Caco-2 (cell line): Measurements from ENCODE around the gene NDUFB10. TPM values are rescaled to one million over a fixed set of nuclear protein-coding genes. Genes with fewer than 3 reads are reported as not detected.

Source experiments
- BruUV-seq: library from RNA; stranded (reverse); fragments of 400-500 nt; replicated peaks from 2 replicates; lab custom pipeline; 2021; lab: Mats Ljungman, UMichigan
- CTCF ChIA-PET: fragments of 300-600 bp; sonication (Branson Sonifier 250); formaldehyde crosslinking; loops from one replicate; lab custom pipeline; 2022; ENCODE audit warnings: antibody characterized with exemption; lab: Charles Lee
- POLR2A ChIA-PET: fragments of 300-600 bp; sonication (Branson Sonifier 250); formaldehyde crosslinking; loops from one replicate; lab custom pipeline; 2022; ENCODE audit warnings: antibody characterized with exemption; lab: Charles Lee
- DNase-seq, 2 experiments: peaks; one replicate each; pipeline versions ENCODE4 v3.0.0 to v3.0.0-alpha.2; 2020 to 2022
- H3K27me3 ChIP-seq: replicated peaks from 2 replicates; pipeline ENCODE4 v1.6.0; 2011; ENCODE audit warnings: low read length; ENCODE audit not compliant: control insufficient read depth, insufficient read depth
- H3K36me3 ChIP-seq: 2 replicates; pipeline ENCODE4 v1.5.1; 2011; ENCODE audit warnings: low read length; ENCODE audit not compliant: control insufficient read depth, insufficient read depth
- H3K4me1 ChIP-seq: fragments of 250-450 bp; sonication (Bioruptor Pico); 2 replicates; pipeline ENCODE4 v1.5.1; 2020; ENCODE audit warnings: mild to moderate bottlenecking
- H3K4me3 ChIP-seq: 2 replicates; pipeline ENCODE4 v1.5.1; 2011; ENCODE audit warnings: low read depth, mild to moderate bottlenecking, control low read depth, low read length
- H3K9me3 ChIP-seq: fragments of 250-450 bp; sonication (Bioruptor Pico); 2 replicates; pipeline ENCODE4 v1.5.1; 2020; ENCODE audit warnings: mild to moderate bottlenecking, moderate library complexity
- H3K27ac Mint-ChIP-seq: one replicate; pipeline ENCODE4 v1.8.0; 2022; ENCODE audit warnings: mixed read lengths; ENCODE audit not compliant: unreplicated experiment
- H3K27me3 Mint-ChIP-seq: one replicate; pipeline ENCODE4 v1.8.0; 2022; ENCODE audit warnings: mixed read lengths; ENCODE audit not compliant: insufficient read depth, unreplicated experiment
- H3K36me3 Mint-ChIP-seq: one replicate; pipeline ENCODE4 v1.8.0; 2022; ENCODE audit warnings: mild to moderate bottlenecking, mixed read lengths; ENCODE audit not compliant: insufficient read depth, unreplicated experiment
- H3K4me1 Mint-ChIP-seq: one replicate; pipeline ENCODE4 v1.8.0; 2022; ENCODE audit warnings: low read depth, mixed read lengths; ENCODE audit not compliant: unreplicated experiment
- H3K4me3 Mint-ChIP-seq: one replicate; pipeline ENCODE4 v1.8.0; 2022; ENCODE audit warnings: mild to moderate bottlenecking, moderate library complexity, mixed read lengths; ENCODE audit not compliant: unreplicated experiment
- H3K9me3 Mint-ChIP-seq: one replicate; pipeline ENCODE4 v1.8.0; 2022; ENCODE audit warnings: mixed read lengths; ENCODE audit not compliant: unreplicated experiment
- intact Hi-C: fragments of 100-400 bp; cut with micrococcal nuclease; formaldehyde crosslinking; loops from one replicate; pipeline ENCODE4 v1.10.0; 2022; ENCODE audit not compliant: unreplicated experiment
- total RNA-seq: library from RNA; stranded (reverse); gene quantifications from 2 replicates; pipeline ENCODE4 v1.2.3, GENCODE V29; 2022
- TF ChIP-seq, protein P1 (sequence below), 2 experiments: fragments of 200-600 bp in 1 of 2; IDR thresholded peaks; 1 replicate in 1 of 2; 2 replicates in 1 of 2; pipeline versions ENCODE4 v1.5.1 to v1.8.0; 2011 to 2022; ENCODE audit warnings: antibody characterized with exemption in 1 of 2, control low read depth in 1 of 2, inconsistent platforms in 1 of 2, low read depth in 1 of 2, low read length in 1 of 2, mild to moderate bottlenecking in 1 of 2, moderate library complexity in 1 of 2; ENCODE audit not compliant: insufficient read depth in 1 of 2, severe bottlenecking in 1 of 2, unreplicated experiment in 1 of 2

NDUFB10 gene
- total RNA-seq, 1 experiment from 2014 or later, result 128 TPM

GRCh38 chr16:1983544-1984346 lies 24.4 kb downstream of the NDUFB10 start, which contains the start of gene GFER:
TSS of gene GFER (plus strand) at chr16:1984193. CDS start at chr16:1984219, 26 bp downstream.
- CTCF ChIA-PET, result interaction anchor here (0.9 to 1.5 kb wide), 2 partner anchors 12 to 43 kb away, joined by 3 read pairs; partner anchors contain the start of gene TBL3
- POLR2A ChIA-PET, result interaction anchor here (1.0 to 1.7 kb wide), 2 partner anchors 12 to 19 kb away, joined by 12 to 13 read pairs; partner anchors contain the start of genes RPS2 and TBL3
- no peaks in the 10 kb centered on the region for H3K27me3 Mint-ChIP-seq
- no TSS peak for BruUV-seq
- Histone ChIP-seq H3K4me3 (peak within 1 kb of the TSS; percentile 74), H3K4me1 (peaks cover 15% of the 10 kb centered on the region), H3K27me3 (no peaks in the 10 kb centered on the region), H3K9me3 (no peaks in the 10 kb centered on the region), H3K36me3 (peaks cover 5% of the 10 kb centered on the region; the same call in 1 of the 2 replicates)
- H3K27ac Mint-ChIP-seq, result peak within 1 kb of the TSS; percentile 76
- TF ChIP-seq, protein P1, sequence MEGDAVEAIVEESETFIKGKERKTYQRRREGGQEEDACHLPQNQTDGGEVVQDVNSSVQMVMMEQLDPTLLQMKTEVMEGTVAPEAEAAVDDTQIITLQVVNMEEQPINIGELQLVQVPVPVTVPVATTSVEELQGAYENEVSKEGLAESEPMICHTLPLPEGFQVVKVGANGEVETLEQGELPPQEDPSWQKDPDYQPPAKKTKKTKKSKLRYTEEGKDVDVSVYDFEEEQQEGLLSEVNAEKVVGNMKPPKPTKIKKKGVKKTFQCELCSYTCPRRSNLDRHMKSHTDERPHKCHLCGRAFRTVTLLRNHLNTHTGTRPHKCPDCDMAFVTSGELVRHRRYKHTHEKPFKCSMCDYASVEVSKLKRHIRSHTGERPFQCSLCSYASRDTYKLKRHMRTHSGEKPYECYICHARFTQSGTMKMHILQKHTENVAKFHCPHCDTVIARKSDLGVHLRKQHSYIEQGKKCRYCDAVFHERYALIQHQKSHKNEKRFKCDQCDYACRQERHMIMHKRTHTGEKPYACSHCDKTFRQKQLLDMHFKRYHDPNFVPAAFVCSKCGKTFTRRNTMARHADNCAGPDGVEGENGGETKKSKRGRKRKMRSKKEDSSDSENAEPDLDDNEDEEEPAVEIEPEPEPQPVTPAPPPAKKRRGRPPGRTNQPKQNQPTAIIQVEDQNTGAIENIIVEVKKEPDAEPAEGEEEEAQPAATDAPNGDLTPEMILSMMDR (IDR thresholded peaks at IDR 0.05; ENCODE audit: insufficient read depth in 1 of 2, low read depth in 1 of 2, low read length in 1 of 2, severe bottlenecking in 1 of 2, unreplicated experiment in 1 of 2), result peak in 1 of 2 experiments; percentile 33
- H3K9me3 Mint-ChIP-seq, result no peaks in the 10 kb centered on the region
- peaks cover 12% of the 10 kb centered on the region for H3K4me1 Mint-ChIP-seq
- peak within 1 kb of the TSS; percentile 83 for H3K4me3 Mint-ChIP-seq
- peaks cover 38% of the 10 kb centered on the region for H3K36me3 Mint-ChIP-seq
- intact Hi-C loops, result no loop called here
- DNase-seq, result peak; percentile 91 to 96

DNA sequence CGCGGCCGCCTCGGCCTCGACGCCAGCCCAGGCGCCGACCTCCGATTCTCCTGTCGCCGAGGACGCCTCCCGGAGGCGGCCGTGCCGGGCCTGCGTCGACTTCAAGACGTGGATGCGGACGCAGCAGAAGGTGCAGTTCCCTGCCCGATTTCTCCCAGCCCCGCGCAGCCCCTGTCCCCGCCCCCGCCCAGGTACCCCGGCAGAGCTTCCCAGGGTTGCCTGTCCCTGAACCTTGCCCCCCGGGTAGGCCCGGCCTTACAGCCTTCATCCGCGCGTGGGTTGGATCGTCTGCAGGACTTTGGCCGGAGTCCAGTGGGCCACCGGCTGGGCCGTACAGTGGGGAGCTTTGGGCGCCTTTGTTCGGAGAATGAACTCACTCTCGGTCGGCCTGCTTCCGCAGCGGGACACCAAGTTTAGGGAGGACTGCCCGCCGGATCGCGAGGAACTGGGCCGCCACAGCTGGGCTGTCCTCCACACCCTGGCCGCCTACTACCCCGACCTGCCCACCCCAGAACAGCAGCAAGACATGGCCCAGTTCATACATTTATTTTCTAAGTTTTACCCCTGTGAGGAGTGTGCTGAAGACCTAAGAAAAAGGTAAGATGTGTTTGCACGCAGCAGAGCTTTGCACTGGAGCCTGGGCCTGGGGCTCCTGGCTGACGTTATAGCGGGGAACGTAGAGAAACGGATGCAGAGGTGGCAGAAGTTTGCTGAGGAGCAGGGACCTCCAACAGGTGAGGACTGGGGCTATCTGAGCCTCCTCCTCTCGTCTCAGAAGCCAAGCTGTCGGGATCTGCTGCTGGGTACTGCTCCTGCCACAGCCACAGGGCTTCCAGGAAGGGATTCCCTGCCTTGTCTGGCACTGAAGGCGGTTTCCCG lies 25.2 kb downstream of the NDUFB10 start:
- peaks cover 19% of the 10 kb centered on the region for H3K4me1 ChIP-seq

More for the DNA sequence above, 25.2 kb downstream of the NDUFB10 start:
- H3K27me3 ChIP-seq, result no peaks in the 10 kb centered on the region
- no peaks in the 10 kb centered on the region for H3K9me3 ChIP-seq
- POLR2A ChIA-PET, result interaction anchor here (0.7 to 1.7 kb wide), 3 partner anchors 13 to 171 kb away, joined by 5 to 13 read pairs (median 12); partner anchors contain the start of genes RPS2, TBL3 and TRAF7
- peak; percentile 61 to 78 for DNase-seq
- Mint-ChIP-seq H3K27me3 (no peaks in the 10 kb centered on the region), H3K27ac (peak overlapping the region; percentile 76), H3K4me1 (peaks cover 14% of the 10 kb centered on the region), H3K9me3 (no peaks in the 10 kb centered on the region), H3K4me3 (peak overlapping the region; percentile 83), H3K36me3 (peaks cover 38% of the 10 kb centered on the region)
- CTCF ChIA-PET, result interaction anchor here (0.9 to 1.5 kb wide), 2 partner anchors 13 to 44 kb away, joined by 3 read pairs; partner anchors contain the start of gene TBL3
- H3K36me3 ChIP-seq, result peaks cover 5% of the 10 kb centered on the region; the same call in 1 of the 2 replicates
- intact Hi-C loops, result no loop called here
- H3K4me3 ChIP-seq, result peak overlapping the region; percentile 74
- TSS peak; percentile 37 for BruUV-seq
- TF ChIP-seq, protein P1 (IDR thresholded peaks at IDR 0.05; ENCODE audit: insufficient read depth in 1 of 2, low read depth in 1 of 2, low read length in 1 of 2, severe bottlenecking in 1 of 2, unreplicated experiment in 1 of 2), result no peak
